Rectal smooth muscle tissue (tissue), 1 donor: ENCODE data around the gene APOA1.

Experiments
- H3K27ac ChIP-seq: one replicate; pipeline ENCODE4 v1.7.0; 2013; ENCODE audit warnings: low read depth, low read length, inconsistent platforms
- H3K27me3 ChIP-seq: one replicate; pipeline ENCODE4 v1.7.0; 2013; ENCODE audit warnings: low read length; ENCODE audit not compliant: control insufficient read depth, insufficient read depth
- H3K36me3 ChIP-seq: one replicate; pipeline ENCODE4 v1.7.0; 2013; ENCODE audit warnings: low read length; ENCODE audit not compliant: control insufficient read depth, insufficient read depth
- H3K4me1 ChIP-seq: one replicate; pipeline ENCODE4 v1.7.0; 2013; ENCODE audit warnings: low read length; ENCODE audit not compliant: control insufficient read depth, insufficient read depth
- H3K4me3 ChIP-seq: one replicate; pipeline ENCODE4 v1.7.0; 2013; ENCODE audit warnings: low read length
- H3K9ac ChIP-seq: one replicate; pipeline ENCODE4 v1.7.0; 2013; ENCODE audit warnings: low read length

Gene APOA1

GRCh38 chr11:116830184-116830912, 7.1 kb downstream of the APOA1 start:
- Histone ChIP-seq H3K4me3 (no peak overlapping the region), H3K36me3 (no peaks in the 10 kb centered on the region), H3K27me3 (no peaks in the 10 kb centered on the region), H3K27ac (no peak overlapping the region), H3K4me1 (peaks cover 2% of the 10 kb centered on the region), H3K9ac (no peak overlapping the region)

- no peaks in the 10 kb centered on the region for H3K36me3 ChIP-seq
- no peaks in the 10 kb centered on the region for H3K27me3 ChIP-seq
- H3K9ac ChIP-seq: no peak within 1 kb of the TSS
- no peak within 1 kb of the TSS for H3K4me3 ChIP-seq
- no peak within 1 kb of the TSS for H3K27ac ChIP-seq
- no peaks in the 10 kb centered on the region for H3K4me1 ChIP-seq
Measured at GRCh38 chr11:116829525-116830183, 7.8 kb downstream of the APOA1 start, which contains the start of gene APOC3. APOC3 (plus strand) TSS chr11:116829907; CDS start chr11:116830583, 676 bp downstream.

- Histone ChIP-seq H3K36me3 (no peaks in the 10 kb centered on the region), H3K27me3 (no peaks in the 10 kb centered on the region), H3K27ac (no peak overlapping the region), H3K4me3 (no peak overlapping the region), H3K4me1 (no peaks in the 10 kb centered on the region), H3K9ac (no peak overlapping the region)
Measured at GRCh38 chr11:116828632-116829524, 8.5 kb downstream of the APOA1 start.

GRCh38 chr11:116827461-116827860, 10.0 kb downstream of the APOA1 start:
- Histone ChIP-seq H3K4me1 (no peaks in the 10 kb centered on the region), H3K9ac (no peak overlapping the region), H3K4me3 (no peak overlapping the region), H3K27ac (no peak overlapping the region), H3K27me3 (no peaks in the 10 kb centered on the region), H3K36me3 (no peaks in the 10 kb centered on the region)

GRCh38 chr11:116826751-116827431, 10.5 kb downstream of the APOA1 start:
- Histone ChIP-seq H3K27ac (no peak overlapping the region), H3K27me3 (no peaks in the 10 kb centered on the region), H3K4me1 (no peaks in the 10 kb centered on the region), H3K4me3 (no peak overlapping the region), H3K9ac (no peak overlapping the region), H3K36me3 (no peaks in the 10 kb centered on the region)

- H3K4me1 ChIP-seq: no peaks in the 10 kb centered on the region
- no peaks in the 10 kb centered on the region for H3K36me3 ChIP-seq
- H3K27ac ChIP-seq: no peak overlapping the region
- no peaks in the 10 kb centered on the region for H3K27me3 ChIP-seq
- no peak overlapping the region for H3K9ac ChIP-seq
- no peak overlapping the region for H3K4me3 ChIP-seq
Measured at GRCh38 chr11:116825854-116826750, 11.3 kb downstream of the APOA1 start.

- Histone ChIP-seq H3K9ac (no peak overlapping the region), H3K4me3 (no peak overlapping the region), H3K4me1 (no peaks in the 10 kb centered on the region), H3K27ac (no peak overlapping the region), H3K36me3 (no peaks in the 10 kb centered on the region), H3K27me3 (no peaks in the 10 kb centered on the region)
Measured at GRCh38 chr11:116825434-116825833, 12.0 kb downstream of the APOA1 start.

GRCh38 chr11:116823031-116823843, 14.2 kb downstream of the APOA1 start, which contains the start of gene APOA4:
APOA4 (minus strand) TSS chr11:116823304; CDS start chr11:116823191, 113 bp downstream.
- no peaks in the 10 kb centered on the region for H3K4me1 ChIP-seq
- H3K36me3 ChIP-seq: no peaks in the 10 kb centered on the region
- H3K4me3 ChIP-seq: no peak within 1 kb of the TSS
- H3K27ac ChIP-seq: no peak within 1 kb of the TSS
- no peaks in the 10 kb centered on the region for H3K27me3 ChIP-seq
- no peak within 1 kb of the TSS for H3K9ac ChIP-seq

- Histone ChIP-seq H3K9ac (no peak overlapping the region), H3K27ac (no peak overlapping the region), H3K4me1 (no peaks in the 10 kb centered on the region), H3K4me3 (no peak overlapping the region), H3K27me3 (no peaks in the 10 kb centered on the region), H3K36me3 (no peaks in the 10 kb centered on the region)
Measured at GRCh38 chr11:116822575-116822974, 14.8 kb downstream of the APOA1 start.

- H3K4me3 ChIP-seq: no peak overlapping the region
- H3K4me1 ChIP-seq: no peaks in the 10 kb centered on the region
- no peaks in the 10 kb centered on the region for H3K36me3 ChIP-seq
- H3K9ac ChIP-seq: no peak overlapping the region
- H3K27me3 ChIP-seq: no peaks in the 10 kb centered on the region
- no peak overlapping the region for H3K27ac ChIP-seq
Measured at GRCh38 chr11:116821050-116821918, 16.1 kb downstream of the APOA1 start.
